GM10266 (cell line): ENCODE measurements around the gene MRPS26.
"Not testable (repeated sequence)": the region's sequence is repeated elsewhere in the genome, so short reads cannot be mapped to it uniquely, and the experiment has no call there.

ENCODE experiments used
- DNase-seq: peaks from one replicate; pipeline ENCODE4 v3.0.0; 2012; ENCODE audit errors: extremely low spot score
- TF ChIP-seq, protein P1 (sequence below): IDR thresholded peaks from 2 replicates; pipeline ENCODE4 v1.5.1; 2012; ENCODE audit warnings: mild to moderate bottlenecking, low read depth; ENCODE audit not compliant: control insufficient read depth, insufficient read depth; ENCODE audit errors: missing control alignments

MRPS26 gene

GRCh38 chr20:3051385-3052019 lies 5.7 kb downstream of the MRPS26 start:
- no peak for DNase-seq
- TF ChIP-seq, protein P1, sequence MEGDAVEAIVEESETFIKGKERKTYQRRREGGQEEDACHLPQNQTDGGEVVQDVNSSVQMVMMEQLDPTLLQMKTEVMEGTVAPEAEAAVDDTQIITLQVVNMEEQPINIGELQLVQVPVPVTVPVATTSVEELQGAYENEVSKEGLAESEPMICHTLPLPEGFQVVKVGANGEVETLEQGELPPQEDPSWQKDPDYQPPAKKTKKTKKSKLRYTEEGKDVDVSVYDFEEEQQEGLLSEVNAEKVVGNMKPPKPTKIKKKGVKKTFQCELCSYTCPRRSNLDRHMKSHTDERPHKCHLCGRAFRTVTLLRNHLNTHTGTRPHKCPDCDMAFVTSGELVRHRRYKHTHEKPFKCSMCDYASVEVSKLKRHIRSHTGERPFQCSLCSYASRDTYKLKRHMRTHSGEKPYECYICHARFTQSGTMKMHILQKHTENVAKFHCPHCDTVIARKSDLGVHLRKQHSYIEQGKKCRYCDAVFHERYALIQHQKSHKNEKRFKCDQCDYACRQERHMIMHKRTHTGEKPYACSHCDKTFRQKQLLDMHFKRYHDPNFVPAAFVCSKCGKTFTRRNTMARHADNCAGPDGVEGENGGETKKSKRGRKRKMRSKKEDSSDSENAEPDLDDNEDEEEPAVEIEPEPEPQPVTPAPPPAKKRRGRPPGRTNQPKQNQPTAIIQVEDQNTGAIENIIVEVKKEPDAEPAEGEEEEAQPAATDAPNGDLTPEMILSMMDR, result no peak

- DNase-seq, result no peak
- TF ChIP-seq, protein P1, result no peak
Observed at GRCh38 chr20:3059489-3059888, 13.6 kb downstream of the MRPS26 start.

- not testable (repeated sequence) for DNase-seq
Observed at GRCh38 chr20:3064119-3064518, 18.3 kb downstream of the MRPS26 start.

- no peak for DNase-seq
- TF ChIP-seq, protein P1, result no peak
Observed at GRCh38 chr20:3067139-3068014, 21.5 kb downstream of the MRPS26 start.

GRCh38 chr20:3068075-3068474 lies 22.2 kb downstream of the MRPS26 start:
- TF ChIP-seq, protein P1, result no peak
- no peak for DNase-seq

GRCh38 chr20:3068986-3069900 lies 23.4 kb downstream of the MRPS26 start:
- DNase-seq, result no peak
- TF ChIP-seq, protein P1, result peak; percentile 41

DNA sequence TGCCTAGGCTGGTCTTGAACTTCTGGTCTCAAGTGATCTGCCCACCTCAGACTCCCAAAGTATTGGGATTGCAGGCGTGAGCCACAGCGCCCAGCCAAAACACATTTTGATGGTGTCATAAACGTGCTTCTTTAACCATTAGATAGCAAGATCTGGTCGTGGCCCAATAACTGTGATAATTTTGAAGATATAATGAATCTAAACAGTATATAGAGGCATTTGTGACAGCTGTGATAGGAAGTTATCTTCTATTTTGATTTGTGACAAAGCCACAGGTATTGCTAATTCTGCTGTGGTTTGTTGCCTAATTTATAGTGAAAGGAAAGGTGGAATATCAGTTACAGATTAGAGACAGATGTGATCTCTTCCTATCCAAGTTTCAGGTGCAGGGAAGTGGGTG lies 24.9 kb downstream of the MRPS26 start:
- DNase-seq, result no peak
- TF ChIP-seq, protein P1, result no peak
